ENCODE results near the gene ENOPH1.
"Not testable (repeated sequence)": the region's sequence is repeated elsewhere in the genome, so short reads cannot be mapped to it uniquely, and the experiment has no call there.

The ENOPH1 gene

DNA sequence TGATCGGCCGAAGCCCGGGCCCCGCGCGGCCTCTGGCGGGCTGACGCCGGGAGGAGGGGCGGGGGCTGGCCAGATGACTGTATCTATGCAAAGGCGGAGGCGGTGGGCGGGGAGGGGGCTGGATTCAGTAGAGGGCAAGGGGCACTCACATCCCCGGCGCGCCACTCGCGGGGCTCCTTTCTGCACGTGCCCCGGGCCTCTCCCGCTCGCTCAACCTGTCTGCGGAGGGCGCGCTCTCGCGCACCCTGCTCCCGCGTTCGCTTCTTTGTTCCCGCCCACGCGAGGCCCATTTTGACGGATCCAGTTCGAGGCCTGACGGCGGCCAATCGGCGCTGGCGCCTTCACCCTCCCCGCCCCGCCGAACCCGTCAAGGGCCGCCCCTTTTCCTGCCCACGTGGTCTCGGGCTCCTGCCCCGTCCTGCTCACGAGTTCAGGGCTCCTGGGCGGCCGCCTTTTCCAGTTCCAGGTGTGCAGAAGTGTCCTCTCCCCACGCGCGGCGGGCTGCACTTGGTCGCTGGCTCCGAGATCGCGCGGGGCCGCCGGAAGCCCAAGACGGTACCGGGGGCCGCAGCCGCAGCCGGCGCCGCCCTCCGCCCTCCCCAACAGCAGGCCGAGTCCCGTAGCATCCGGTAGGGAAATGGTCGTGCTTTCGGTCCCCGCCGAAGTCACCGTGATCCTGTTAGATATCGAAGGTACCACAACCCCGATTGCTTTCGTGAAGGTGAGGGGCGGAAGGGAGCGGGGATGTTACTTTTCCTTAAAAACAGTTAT is at the start of gene ENOPH1, which contains the start of gene HNRNPDL:
Gene ENOPH1 (plus strand): TSS at position 398 of the 771 bp plus-strand sequence. CDS start 240 bp downstream, at position 638.
Gene HNRNPDL (minus strand): TSS at position 270 of the 771 bp plus-strand sequence. CDS start 772 bp downstream, outside the sequence.
- TF ChIP-seq POLR2A (IDR thresholded peaks at IDR 0.05; ENCODE audit: low read length) (peak; percentile 41), GATA1 (IDR thresholded peaks at IDR 0.05; ENCODE audit: low read depth, low read length) (no peak)
- peak; percentile 97 for DNase-seq

DNA sequence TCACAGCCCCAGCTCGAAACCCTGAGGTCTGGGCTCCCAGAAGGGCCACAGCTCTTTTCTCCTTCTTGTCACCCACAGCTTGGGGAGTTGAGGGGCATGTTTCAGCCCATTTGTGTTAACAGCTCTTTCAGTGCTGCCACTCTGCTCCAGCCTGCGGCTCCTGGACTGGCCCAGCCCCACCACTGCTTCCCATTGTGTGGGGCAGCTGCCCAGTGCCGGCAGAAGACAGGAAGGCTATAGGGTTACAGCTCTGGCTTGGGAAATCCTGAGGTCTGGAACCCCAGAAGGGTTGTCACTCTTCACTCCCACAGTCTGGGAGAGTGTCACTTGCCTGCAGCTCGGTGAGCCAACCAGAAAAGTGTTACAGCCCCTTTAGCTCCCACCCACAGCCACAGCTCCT is 49.6 kb upstream of the ENOPH1 start:
- DNase-seq = no peak
- TF ChIP-seq GATA1 (IDR thresholded peaks at IDR 0.05; ENCODE audit: low read depth, low read length) (no peak), POLR2A (IDR thresholded peaks at IDR 0.05; ENCODE audit: low read length) (no peak)

DNA sequence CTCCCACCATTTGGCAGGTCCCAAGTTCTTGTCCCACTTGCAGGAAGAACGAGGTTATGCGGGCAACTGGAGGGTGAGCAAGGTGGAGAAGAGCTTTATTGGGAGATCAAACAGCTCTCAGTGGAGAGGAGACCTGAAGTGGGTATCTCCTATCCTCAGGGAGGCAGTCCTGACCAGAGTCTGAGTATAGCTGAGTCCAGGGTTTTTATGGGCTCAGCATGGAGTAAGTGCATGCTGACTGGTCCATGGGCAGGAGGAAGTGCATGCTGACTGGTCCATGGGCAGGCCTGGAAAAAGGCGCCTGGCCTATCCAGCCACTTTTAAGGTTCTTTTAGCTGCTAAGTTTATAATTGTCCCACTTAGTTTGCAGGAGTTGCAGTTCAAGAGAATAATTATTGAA is 49.2 kb upstream of the ENOPH1 start:
- TF ChIP-seq POLR2A (IDR thresholded peaks at IDR 0.05; ENCODE audit: low read length) = no peak
- no peak for TF ChIP-seq GATA1 (IDR thresholded peaks at IDR 0.05; ENCODE audit: low read depth, low read length)
- no peak for DNase-seq

DNA sequence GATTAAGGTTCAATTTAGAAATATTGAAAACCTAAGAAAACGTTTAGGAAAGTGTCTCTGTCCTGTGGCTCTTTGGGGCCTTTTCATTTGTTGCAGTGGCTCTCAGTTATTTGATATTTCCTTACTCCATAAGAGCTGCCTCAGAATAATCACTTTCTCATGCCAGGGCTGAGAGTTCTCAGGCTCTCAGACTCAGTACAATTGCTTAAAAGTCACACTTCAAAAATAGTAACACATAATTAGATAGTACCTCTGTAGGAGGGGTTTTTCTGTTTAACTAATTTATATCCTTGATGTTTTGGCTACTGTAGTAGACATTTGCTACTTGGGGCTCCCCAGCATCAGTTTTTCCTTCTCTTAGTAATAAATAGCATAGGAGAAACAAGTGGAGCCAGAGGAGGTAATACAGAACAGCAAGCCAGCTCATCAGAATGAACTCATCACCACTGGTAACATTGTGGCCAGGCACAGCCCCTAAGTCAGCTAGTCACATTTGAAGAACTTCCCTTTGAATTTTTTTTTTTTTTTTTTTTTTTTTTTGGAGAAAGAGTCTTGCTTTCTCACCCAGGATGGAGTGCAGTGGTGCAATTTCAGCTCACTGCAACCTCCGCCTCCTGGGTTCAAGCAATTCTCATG is 48.6 kb upstream of the ENOPH1 start:
- no peak for DNase-seq
- TF ChIP-seq GATA1 (IDR thresholded peaks at IDR 0.05; ENCODE audit: low read depth, low read length) = no peak
- TF ChIP-seq POLR2A (IDR thresholded peaks at IDR 0.05; ENCODE audit: low read length) = no peak

DNA sequence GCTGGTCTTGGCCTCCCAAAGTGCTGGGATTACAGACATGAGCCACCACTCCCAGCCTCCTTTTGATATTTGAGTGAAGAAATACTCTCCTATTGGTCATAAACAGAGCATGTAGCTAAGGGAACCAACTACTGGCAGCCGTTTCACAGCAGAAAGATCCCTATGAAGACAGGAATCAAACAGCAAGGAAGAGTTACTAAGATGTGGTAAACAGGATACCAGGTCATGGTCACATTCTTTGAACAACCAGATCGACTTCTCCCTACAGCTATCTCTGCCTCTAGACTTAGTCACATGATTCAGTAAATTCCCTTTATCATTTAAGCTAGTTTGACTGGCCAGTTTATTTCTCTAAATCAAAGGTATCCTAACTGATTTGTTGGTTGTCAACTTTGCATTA is 47.6 kb upstream of the ENOPH1 start:
- TF ChIP-seq POLR2A (IDR thresholded peaks at IDR 0.05; ENCODE audit: low read length) (no peak), GATA1 (IDR thresholded peaks at IDR 0.05; ENCODE audit: low read depth, low read length) (no peak)
- DNase-seq = no peak

DNA sequence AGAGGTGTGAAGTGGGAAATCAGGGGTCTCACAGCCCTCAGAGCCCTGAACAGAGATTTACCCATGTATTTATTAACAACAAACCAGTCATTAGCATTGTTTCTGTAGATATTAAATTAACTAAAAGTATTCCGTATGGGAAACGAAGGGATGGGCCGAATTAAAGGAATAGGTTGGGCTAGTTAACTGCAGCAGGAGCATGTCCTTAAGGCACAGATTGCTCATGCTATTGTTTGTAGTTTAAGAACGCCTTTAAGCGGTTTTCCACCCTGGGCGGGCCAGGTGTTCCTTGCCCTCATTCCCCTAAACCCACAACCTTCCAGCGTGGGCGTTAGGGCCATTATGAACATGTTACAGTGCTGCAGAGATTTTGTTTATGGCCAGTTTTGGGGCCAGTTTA is 44.1 kb upstream of the ENOPH1 start:
- not testable (repeated sequence) for DNase-seq

DNA sequence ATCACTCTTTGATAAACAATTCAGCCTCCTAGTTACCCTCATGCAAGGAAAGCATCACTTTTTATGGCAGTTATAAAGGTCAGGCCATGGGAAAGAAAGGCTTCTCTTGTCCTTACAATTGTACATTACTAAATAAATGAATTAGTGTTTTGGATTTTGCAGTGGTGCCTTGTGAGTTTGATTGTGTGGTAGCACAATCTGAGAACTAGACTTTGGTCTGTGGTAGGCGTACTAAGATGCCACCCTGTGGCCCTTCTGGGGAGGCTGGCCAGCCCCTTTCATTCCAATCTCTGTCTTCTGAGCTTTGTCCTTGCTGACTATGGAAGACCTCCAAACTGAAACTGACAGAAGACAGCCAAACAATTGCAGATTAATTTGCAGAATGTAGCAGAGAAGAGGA is 42.0 kb upstream of the ENOPH1 start:
- TF ChIP-seq GATA1 (IDR thresholded peaks at IDR 0.05; ENCODE audit: low read depth, low read length) = no peak
- no peak for TF ChIP-seq POLR2A (IDR thresholded peaks at IDR 0.05; ENCODE audit: low read length)

DNA sequence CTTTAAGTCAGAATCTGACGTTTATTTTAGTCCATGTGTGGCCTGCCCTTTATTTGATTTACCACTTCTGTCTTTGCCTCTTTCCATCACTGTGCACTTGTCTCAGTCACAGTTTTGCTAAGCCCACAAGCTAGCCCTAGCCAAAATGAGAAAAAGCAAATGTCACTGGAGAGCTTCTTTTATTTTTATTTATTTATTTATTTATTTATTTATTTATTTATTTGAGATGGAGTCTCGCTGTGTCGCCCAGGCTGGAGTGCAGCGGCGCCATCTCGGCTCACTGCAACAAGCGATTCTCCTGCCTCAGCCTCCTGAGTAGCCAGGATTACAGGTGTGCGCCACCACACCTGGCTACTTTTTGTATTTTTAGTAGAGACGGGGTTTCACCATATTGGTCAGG is 40.3 kb upstream of the ENOPH1 start:
- DNase-seq = not testable (repeated sequence)

More for the DNA sequence above, 42.0 kb upstream of the ENOPH1 start:
- DNase-seq = no peak

DNA sequence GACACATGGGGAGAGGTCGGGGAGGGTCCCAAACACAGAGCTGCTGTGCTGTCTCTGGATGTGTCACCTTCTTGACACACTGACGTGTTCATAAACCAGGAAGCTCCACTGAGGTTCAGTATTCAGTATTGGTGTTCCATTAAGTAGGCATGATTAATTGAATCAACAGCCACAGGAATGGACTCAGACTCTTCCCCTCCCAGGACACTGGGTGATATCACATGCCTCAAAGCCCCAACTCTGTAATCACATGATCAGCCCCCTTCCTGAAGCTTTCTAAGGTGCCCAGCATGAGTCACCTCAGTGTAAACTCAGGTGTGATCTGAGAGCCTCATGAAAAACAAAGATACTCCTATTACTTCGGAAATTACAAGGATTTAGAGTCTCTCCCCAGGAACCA is 35.5 kb upstream of the ENOPH1 start:
- no peak for DNase-seq
- TF ChIP-seq POLR2A (IDR thresholded peaks at IDR 0.05; ENCODE audit: low read length) (no peak), GATA1 (IDR thresholded peaks at IDR 0.05; ENCODE audit: low read depth, low read length) (no peak)

DNA sequence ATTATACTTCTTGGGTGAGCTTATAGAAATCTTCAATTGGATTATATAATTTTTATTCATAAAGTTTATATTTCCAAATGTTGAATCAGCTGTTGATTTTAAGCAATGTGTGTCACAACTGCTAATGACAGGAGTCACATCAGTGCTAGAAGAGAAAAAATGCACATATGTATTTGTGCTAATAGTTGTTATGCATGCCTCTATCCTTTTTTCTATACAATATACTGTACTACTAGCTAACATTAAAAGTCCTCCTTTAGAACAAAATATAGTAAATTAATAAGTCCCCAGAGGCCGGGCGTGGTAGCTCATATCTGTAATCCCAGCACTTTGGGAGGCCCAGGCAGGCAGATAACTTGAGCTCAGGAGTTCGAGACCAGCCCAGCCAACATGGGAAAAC is 32.9 kb upstream of the ENOPH1 start:
- no peak for TF ChIP-seq GATA1 (IDR thresholded peaks at IDR 0.05; ENCODE audit: low read depth, low read length)
- TF ChIP-seq POLR2A (IDR thresholded peaks at IDR 0.05; ENCODE audit: low read length) = no peak
- peak in 1 of 2 experiments; percentile 27 for DNase-seq

DNA sequence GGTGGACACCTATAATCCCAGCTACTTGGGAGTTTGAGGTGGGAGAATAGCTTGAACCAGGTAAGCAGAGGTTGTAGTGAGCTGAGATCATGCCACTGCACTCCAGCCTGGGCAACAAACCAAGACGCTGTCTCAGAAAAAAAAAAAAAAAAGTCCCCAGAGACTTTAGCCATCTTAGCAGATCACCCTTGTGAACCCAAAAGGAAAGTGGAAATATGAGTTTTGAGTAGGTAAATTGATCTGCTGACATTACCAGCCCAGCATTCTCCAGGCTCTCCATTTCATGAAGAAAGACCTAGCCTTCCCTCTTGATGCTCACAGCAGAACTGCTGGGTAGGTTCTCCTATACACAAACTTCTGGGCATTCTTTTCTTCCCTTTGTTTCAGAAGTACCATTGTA is 32.1 kb upstream of the ENOPH1 start:
- no peak for TF ChIP-seq POLR2A (IDR thresholded peaks at IDR 0.05; ENCODE audit: low read length)
- TF ChIP-seq GATA1 (IDR thresholded peaks at IDR 0.05; ENCODE audit: low read depth, low read length) = no peak
- no peak for DNase-seq

DNA sequence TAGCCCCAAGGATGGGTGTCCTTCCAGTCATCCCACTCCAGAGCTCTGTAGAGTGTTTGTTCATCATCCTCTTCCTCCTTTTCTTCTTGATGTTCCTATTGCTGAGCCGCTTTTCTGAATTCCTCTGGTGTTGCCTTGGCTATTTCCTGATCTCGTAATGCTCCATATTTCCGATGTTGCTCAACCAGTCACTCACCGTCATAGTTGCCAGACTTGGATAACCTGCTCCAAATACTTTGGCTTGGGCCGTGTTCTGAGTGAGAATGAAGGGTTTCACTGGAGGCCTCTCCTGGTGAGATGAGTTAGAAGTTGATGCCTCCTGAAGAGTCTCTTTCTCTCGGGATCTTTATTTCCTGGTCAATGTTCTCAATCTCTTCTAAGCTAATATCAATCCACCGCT is 28.8 kb upstream of the ENOPH1 start:
- no peak for DNase-seq
- TF ChIP-seq GATA1 (IDR thresholded peaks at IDR 0.05; ENCODE audit: low read depth, low read length) = no peak
- no peak for TF ChIP-seq POLR2A (IDR thresholded peaks at IDR 0.05; ENCODE audit: low read length)

DNA sequence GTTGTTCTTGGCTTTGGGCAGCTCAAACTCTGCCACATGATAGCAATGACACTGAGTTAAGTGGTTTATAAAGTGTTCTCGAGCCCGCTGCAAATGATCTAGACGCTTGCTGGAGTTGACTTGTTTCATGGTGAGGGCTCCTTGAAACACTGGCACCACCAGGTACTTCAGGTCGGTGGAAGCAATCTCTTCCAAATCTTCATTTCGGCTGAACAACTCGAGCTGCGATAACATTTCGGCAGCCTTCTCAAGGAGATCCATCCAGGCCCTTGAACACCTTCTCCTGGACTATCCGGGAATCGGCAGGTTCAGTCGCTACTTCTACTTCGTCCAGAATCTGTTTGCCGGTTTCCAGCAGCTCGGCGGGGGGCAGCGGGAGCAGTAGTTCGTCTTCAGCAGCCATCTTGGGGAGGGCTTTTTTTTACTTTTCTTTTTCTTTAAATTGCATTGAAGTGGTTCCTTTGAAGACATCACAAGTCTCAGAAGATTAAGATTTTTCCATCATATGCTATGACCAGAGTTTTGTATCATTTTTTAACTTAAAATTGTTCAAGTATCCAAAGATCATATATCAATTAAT is 28.1 kb upstream of the ENOPH1 start:
- TF ChIP-seq GATA1 (IDR thresholded peaks at IDR 0.05; ENCODE audit: low read depth, low read length) = no peak
- no peak for TF ChIP-seq POLR2A (IDR thresholded peaks at IDR 0.05; ENCODE audit: low read length)
- no peak for DNase-seq

DNA sequence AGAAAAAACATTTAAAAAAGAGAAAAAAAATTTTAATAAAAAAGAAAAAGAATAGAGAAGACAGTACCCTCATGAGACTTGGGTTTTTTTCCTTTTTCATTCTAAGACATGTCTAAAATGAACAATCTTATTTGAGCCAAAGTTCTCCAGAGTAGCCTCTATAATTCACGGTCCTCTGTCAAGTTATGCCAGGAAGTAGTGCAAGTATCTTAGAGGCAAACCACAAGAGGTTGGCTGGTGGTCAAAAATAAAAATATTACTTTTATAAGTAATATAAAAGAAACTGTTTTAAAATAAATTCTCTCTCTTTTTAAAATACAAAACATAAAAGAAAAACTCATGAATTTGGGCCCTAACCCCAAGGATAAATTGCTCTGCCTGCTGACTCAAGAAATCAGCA is 26.7 kb upstream of the ENOPH1 start:
- TF ChIP-seq GATA1 (IDR thresholded peaks at IDR 0.05; ENCODE audit: low read depth, low read length) (no peak), POLR2A (IDR thresholded peaks at IDR 0.05; ENCODE audit: low read length) (no peak)
- no peak for DNase-seq

DNA sequence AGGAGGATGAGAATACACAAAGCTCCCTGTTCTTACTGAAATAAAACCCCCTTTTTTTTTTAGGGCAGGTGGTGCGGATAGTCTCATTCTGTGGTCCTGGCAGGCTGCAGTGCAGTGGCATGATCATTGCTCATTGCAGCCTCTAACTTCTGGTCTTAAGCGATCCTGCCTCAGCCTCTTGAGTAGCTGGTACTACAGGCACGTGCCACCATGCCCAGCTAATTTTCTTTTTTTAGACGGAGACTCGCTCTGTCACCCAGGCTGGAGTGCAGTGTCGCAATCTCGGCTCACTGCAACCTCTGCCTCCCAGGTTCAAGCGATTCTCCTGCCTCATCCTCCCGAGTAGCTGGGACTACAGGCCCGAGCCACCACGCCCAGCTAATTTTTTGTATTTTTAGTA is 15.3 kb upstream of the ENOPH1 start:
- not testable (repeated sequence) for DNase-seq
